Naive thymus-derived CD8-positive, alpha-beta T cell (primary cell): ENCODE results near the gene ASTN2. TPM values are rescaled to one million over a fixed set of nuclear protein-coding genes. Genes with fewer than 3 reads are reported as not detected.

Experiments
- ATAC-seq, 2 donors: fragments of 150-1000 bp; cut with Tn5 transposase in 1 of 2; sonication (Bioruptor Pico), chemical (Tn5 transposase) in 1 of 2; 1 replicate in 1 of 2; 2 replicates in 1 of 2; pipeline ENCODE4 v1.10.0; 2021; ENCODE audit warnings: mild to moderate bottlenecking in 2 of 2, moderate library complexity in 2 of 2
- POLR2A ChIA-PET: fragments of 350-600 bp; sonication (Branson Sonifier 250); formaldehyde crosslinking; loops from one replicate; lab custom pipeline; 2021; ENCODE audit warnings: antibody characterized with exemption; lab: Charles Lee
- DNase-seq, 10 donors: peaks; one replicate each; pipeline versions ENCODE4 v3.0.0 to v3.0.0-alpha.2; 2020 to 2022
- H3K27ac Mint-ChIP-seq, 10 donors: one replicate each; pipeline ENCODE4 v1.8.0; 2020 to 2022; ENCODE audit warnings: mild to moderate bottlenecking in 10 of 10, mixed read lengths in 10 of 10, moderate library complexity in 4 of 10, inconsistent platforms in 1 of 10
- H3K27me3 Mint-ChIP-seq, 5 donors: one replicate each; pipeline ENCODE4 v1.8.0; 2021 to 2022; ENCODE audit warnings: mixed read lengths in 5 of 5
- H3K36me3 Mint-ChIP-seq, 3 donors: one replicate each; pipeline ENCODE4 v1.8.0; 2020 to 2022; ENCODE audit warnings: mixed read lengths in 3 of 3, mild to moderate bottlenecking in 2 of 3, inconsistent platforms in 1 of 3
- H3K4me1 Mint-ChIP-seq, 4 donors: one replicate each; pipeline ENCODE4 v1.8.0; 2021 to 2022; ENCODE audit warnings: mixed read lengths in 4 of 4
- H3K4me3 Mint-ChIP-seq, 10 donors: one replicate each; pipeline ENCODE4 v1.8.0; 2020 to 2022; ENCODE audit warnings: mild to moderate bottlenecking in 10 of 10, mixed read lengths in 10 of 10, moderate library complexity in 6 of 10, inconsistent platforms in 1 of 10
- H3K9me3 Mint-ChIP-seq, 9 donors: one replicate each; pipeline ENCODE4 v1.8.0; 2020 to 2022; ENCODE audit warnings: mixed read lengths in 9 of 9, mild to moderate bottlenecking in 3 of 9, inconsistent platforms in 1 of 9, moderate library complexity in 1 of 9
- polyA plus RNA-seq, 3 donors: library from polyadenylated mRNA; unstranded; fragments of 300-500 nt; fragmentation: Illumina TruSeq; gene quantifications; one replicate each; pipeline ENCODE4 v1.2.3, GENCODE V29; 2021
- total RNA-seq, 8 experiments: library from RNA in 2 of 8; stranded (reverse) in 2 of 8; gene quantifications; one replicate each; pipeline ENCODE4 v1.2.3 and lab custom pipeline; 2021 to 2026

Gene ASTN2
- total and polyA plus RNA-seq, 5 experiments from 2014 or later = 1.2 to 3.8 (median 3.2) TPM

DNA sequence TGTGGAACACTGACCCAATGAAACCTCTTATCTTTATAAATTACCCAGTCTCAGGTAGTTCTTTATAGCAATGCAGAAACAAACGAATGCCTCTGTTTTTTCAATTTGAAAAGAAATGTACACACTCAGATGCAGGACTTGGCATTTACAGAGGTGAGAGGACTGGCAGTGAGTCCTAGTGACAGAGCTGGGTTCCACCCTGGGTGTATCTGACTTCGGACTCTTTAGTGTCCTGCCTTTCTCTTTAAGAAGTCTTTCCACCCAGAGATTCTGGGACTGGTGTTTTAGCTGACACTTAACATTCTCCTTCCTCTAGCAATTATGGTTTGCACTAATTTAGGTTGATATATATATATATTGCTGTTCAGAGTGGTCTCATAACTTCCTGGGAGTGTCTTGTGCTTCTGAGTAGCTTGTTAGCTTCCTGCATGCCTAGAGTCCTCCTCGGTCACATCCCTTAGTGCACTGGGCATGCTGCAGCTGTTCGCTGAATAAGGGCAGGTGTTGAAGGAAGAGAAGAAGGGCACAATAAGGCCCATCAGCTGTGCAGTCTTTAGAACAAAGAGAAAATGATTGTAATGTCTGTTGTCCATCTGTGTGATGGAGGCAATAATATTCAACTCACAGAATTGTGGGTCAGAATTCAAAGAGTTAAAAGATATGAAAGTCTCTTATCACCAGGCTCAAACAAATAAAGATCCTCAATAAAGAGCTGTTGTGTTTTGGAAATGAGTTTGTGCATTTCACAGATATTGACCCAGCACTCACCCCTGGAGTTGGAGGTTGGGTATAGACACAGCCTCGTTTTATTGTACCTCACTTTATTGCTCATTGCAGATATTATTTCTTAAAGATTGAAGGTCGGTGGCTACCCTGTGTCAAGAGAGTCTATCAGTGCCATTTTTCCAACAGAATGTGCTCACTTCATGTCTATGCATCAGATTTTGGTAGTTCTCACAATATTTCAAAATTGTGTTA is 540.6 kb downstream of the ASTN2 start:
- DNase-seq = no peak
- Mint-ChIP-seq H3K36me3 (peaks cover 0 to 17% (median 5%) of the 10 kb centered on the region in 3 donors), H3K4me3 (no peak overlapping the region), H3K4me1 (no peaks in the 10 kb centered on the region), H3K9me3 (peaks cover 7 to 36% (median 24%) of the 10 kb centered on the region in 9 donors), H3K27me3 (peaks cover 3 to 20% (median 9%) of the 10 kb centered on the region in 5 donors), H3K27ac (no peak overlapping the region)
- ATAC-seq = no peak
- POLR2A ChIA-PET = no interaction called here

DNA sequence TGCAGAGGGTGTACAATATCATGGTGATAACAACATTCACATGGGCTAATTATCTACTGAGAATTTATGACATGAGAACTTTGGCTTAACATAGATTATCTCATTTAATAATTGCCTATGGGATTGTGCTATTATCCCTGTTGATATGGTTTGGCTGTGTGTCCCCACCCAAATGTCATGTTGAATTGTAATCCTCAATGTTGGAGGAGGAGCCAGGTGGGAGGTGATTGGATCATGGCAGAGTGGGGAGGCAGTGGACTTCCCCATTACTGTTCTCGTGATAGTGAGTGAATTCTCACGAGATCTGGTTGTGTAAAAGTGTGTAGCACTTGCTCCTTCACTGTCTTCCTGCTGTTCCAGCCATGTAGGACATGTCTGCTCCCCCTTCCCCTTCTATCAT is 541.4 kb downstream of the ASTN2 start:
- DNase-seq (no peak), ATAC-seq (no peak)
- peaks cover 7 to 34% (median 21%) of the 10 kb centered on the region in 9 donors for H3K9me3 Mint-ChIP-seq
- no peaks in the 10 kb centered on the region for H3K4me1 Mint-ChIP-seq
- POLR2A ChIA-PET = no interaction called here
- H3K4me3 Mint-ChIP-seq = no peak overlapping the region
- H3K27me3 Mint-ChIP-seq = peaks cover 3 to 20% (median 9%) of the 10 kb centered on the region in 5 donors
- H3K27ac Mint-ChIP-seq = no peak overlapping the region
- peaks cover 0 to 17% (median 5%) of the 10 kb centered on the region in 3 donors for H3K36me3 Mint-ChIP-seq

DNA sequence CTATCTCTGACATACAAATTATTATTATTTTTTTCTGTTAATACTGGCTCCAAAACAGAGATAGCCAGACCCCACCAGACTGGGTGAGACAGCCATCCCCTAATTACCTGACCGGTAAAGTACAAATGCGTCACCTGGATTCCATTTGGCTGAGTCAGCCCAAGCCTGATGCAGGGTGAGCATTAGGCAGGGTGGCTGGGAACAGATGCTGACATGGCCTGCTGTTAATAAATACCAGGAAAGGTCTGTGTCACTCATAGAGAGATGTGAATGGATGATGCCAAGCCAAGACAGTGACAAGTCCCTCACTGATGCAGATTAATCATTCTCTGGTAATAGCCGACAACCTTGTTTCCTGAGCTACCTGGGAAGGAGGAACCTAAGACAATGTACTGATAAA is 544.3 kb downstream of the ASTN2 start:
- Mint-ChIP-seq H3K27me3 (peaks cover 3 to 20% (median 9%) of the 10 kb centered on the region in 5 donors), H3K27ac (no peak overlapping the region), H3K4me1 (no peaks in the 10 kb centered on the region), H3K4me3 (no peak overlapping the region), H3K36me3 (peaks cover 0 to 6% (median 0%) of the 10 kb centered on the region in 3 donors), H3K9me3 (peaks cover 0 to 12% (median 4%) of the 10 kb centered on the region in 9 donors)
- ATAC-seq (no peak), DNase-seq (no peak)
- POLR2A ChIA-PET = no interaction called here

DNA sequence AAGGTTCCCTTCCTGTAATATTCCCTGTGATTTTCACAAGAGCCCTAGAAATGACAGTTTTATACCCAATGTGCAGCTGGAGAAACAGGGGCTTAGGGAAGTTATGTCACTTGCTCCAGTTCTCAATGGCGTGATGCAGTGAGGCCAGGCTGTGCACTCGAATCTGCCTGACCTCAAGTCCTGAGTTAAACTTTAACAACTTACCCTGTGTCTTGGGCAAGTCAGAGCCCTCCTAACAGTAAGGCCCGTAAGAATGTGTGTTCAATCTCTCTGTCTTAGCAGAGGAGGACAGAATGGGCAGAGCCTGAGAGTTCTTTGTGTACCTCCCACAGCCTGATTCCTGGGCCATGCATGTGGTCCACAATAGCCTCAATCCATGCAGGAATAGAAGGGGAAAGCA is 546.7 kb downstream of the ASTN2 start:
- POLR2A ChIA-PET = no interaction called here
- peaks cover 3 to 26% (median 7%) of the 10 kb centered on the region in 5 donors for H3K27me3 Mint-ChIP-seq
- DNase-seq (no peak), ATAC-seq (no peak)
- peaks cover 0 to 2% (median 0%) of the 10 kb centered on the region in 9 donors for H3K9me3 Mint-ChIP-seq
- H3K4me3 Mint-ChIP-seq = no peak overlapping the region
- no peaks in the 10 kb centered on the region for H3K4me1 Mint-ChIP-seq
- H3K27ac Mint-ChIP-seq = no peak overlapping the region
- H3K36me3 Mint-ChIP-seq = no peaks in the 10 kb centered on the region

DNA sequence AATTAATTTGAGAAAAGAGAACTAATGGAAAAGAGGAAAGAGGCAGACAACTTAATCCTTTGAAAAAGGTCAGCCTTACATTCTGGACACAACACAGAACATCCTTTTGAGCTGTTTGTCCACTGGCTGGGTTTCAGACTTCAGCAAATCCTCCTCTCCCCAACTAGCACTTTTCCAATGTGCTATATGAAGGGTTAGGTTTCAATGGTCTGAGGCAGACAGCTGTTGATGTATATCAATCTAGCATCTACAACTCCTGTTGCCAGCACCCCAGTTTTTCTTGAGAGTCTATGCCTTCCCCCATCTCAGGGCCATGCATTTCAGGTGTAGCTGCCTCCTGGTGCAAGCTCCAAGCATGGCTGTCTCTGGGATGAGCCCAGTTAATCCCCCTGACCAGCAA is 553.5 kb downstream of the ASTN2 start:
- DNase-seq (no peak), ATAC-seq (no peak)
- Mint-ChIP-seq H3K4me3 (no peak overlapping the region), H3K27me3 (peaks cover 0 to 32% (median 6%) of the 10 kb centered on the region in 5 donors), H3K9me3 (no peaks in the 10 kb centered on the region), H3K36me3 (no peaks in the 10 kb centered on the region), H3K4me1 (no peaks in the 10 kb centered on the region), H3K27ac (no peak overlapping the region)
- POLR2A ChIA-PET = no interaction called here

DNA sequence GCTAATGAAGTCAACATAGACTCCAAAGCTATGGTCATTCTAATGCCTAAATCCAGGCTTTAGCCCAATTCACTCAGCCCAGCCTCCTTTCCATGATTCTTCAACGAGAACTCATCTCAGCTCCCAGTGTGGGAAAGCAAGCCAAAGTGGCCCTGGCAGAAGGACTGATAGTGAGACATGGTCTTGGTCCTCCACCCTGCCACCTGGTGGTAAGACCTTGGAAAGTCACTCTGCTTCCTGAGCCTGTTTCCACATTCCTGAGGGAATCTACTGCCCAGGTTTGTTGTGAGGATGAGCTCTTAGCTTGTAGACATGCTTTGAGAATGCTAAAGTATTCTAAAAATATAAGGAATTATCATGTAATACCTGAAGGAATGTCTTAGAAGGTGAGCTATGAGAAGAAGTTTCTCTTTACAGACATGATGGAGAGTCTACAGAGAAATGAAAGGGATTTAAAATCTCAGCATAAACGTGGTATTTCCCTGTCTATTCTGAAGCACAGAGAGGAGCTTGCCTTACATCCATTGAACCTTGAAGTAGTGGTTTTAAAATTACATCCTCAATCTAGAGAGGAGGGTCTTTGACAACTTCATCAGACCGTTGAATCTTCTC is 554.2 kb downstream of the ASTN2 start:
- Mint-ChIP-seq H3K27me3 (peaks cover 0 to 28% (median 6%) of the 10 kb centered on the region in 5 donors), H3K4me1 (no peaks in the 10 kb centered on the region), H3K36me3 (no peaks in the 10 kb centered on the region), H3K4me3 (no peak overlapping the region), H3K9me3 (no peaks in the 10 kb centered on the region), H3K27ac (no peak overlapping the region)
- peak in 2 of 10 donors; percentile 2 to 5 for DNase-seq
- POLR2A ChIA-PET = no interaction called here
- ATAC-seq = no peak

DNA sequence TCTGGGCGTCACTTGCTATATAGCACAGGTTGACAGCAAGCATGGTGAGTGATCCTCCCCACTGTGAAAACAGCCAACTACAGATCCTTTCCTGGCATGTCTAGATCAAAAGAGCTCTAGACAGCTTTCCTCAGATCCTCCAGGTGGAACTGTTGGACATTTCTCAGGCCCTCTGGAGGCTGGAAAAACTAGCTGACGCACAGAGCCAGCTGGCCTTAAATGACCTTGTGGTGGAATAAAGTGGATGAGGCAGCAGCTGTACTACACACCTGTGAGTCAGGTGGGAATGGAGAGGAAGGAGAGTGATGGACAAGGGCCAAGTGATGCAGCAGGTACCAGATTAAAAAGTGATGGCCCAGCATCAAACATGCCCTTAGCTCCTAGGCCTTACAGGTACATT is 555.1 kb downstream of the ASTN2 start:
- no peak for ATAC-seq
- Mint-ChIP-seq H3K27me3 (peaks cover 0 to 28% (median 6%) of the 10 kb centered on the region in 5 donors), H3K4me3 (no peak overlapping the region), H3K27ac (no peak overlapping the region), H3K4me1 (no peaks in the 10 kb centered on the region), H3K9me3 (no peaks in the 10 kb centered on the region), H3K36me3 (no peaks in the 10 kb centered on the region)
- POLR2A ChIA-PET = no interaction called here
- no peak for DNase-seq

DNA sequence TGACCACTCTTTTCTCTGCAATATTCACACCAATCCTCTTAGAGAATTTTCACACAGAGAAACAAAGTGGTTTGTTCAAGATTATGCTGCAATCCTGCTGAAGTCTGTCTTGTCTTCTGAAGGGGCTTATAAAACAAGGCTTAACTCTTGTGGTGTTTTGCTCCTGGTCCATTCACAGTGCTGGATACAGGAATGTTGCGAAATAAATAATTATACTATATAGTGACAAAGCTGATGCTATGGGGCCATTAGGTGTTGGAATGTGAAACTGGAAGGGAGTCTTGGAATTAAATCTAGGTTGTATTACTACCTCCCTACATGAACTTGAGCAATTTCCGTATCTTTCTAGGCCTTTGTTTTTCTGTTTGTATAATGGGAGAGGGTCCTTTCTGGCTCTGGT is 557.5 kb downstream of the ASTN2 start:
- DNase-seq (no peak), ATAC-seq (no peak)
- Mint-ChIP-seq H3K36me3 (no peaks in the 10 kb centered on the region), H3K27me3 (peaks cover 0 to 14% (median 4%) of the 10 kb centered on the region in 5 donors), H3K27ac (no peak overlapping the region), H3K4me3 (no peak overlapping the region), H3K9me3 (no peaks in the 10 kb centered on the region), H3K4me1 (no peaks in the 10 kb centered on the region)
- POLR2A ChIA-PET = no interaction called here

DNA sequence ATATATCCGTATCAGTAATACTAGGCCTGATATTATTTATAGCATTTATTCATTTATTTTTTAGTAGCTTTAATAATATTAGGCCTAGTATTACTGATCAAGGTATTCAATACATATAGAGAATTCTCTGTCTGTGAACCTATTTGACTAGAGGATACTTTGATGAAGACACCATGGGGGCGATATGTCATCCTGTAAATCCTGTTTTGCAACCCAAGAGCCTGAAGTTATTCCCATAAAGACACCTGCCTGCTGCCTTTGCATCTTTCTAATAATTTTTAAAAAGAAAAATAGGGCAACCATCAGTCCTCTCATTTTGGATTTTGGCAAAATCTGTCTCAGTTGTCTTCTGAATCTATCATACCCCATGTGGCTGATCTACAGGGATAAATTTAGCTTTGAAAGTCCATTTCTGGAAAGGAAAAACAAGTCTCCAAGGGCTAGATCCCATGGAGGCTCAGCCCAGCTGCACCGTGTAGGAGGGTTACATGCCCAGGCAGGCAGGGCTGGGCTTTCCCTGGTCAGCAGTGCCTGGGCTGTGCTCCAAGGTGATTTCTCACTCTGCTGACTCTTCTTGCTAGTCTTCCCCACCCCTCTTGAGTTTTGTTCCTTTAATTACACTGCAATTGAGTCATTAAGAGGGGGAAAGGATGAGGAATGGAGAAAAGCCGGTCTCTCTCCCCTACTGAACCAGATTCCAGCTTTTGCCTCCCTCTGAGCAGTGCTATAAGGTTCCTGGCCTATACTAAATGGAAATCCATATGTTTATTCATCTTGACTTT is 558.8 kb downstream of the ASTN2 start:
- POLR2A ChIA-PET = no interaction called here
- H3K9me3 Mint-ChIP-seq = no peaks in the 10 kb centered on the region
- H3K27ac Mint-ChIP-seq = no peak overlapping the region

DNA sequence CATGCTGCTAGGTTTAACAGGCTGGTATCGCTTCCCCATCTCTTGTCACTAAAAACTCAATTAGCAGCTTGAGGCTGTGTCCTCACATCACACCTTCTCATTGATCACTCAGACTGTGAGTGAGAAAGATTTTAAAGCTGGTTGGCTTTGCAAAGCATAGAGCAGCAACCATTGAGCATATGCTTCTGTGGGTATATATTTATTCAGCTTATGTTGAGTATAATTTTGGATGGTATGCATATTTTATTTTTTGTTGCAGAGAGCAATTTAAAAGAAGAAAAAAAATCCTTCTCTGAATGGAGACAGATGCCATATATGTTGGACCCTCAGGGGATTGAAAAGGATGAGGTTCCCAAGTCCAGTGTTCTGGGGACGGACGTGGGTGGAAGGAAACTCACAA is 565.1 kb downstream of the ASTN2 start:
- ATAC-seq = no peak
- no peaks in the 10 kb centered on the region for H3K36me3 Mint-ChIP-seq
- no peak overlapping the region for H3K4me3 Mint-ChIP-seq
- POLR2A ChIA-PET = no interaction called here
- peaks cover 0 to 2% (median 0%) of the 10 kb centered on the region in 9 donors for H3K9me3 Mint-ChIP-seq
- no peaks in the 10 kb centered on the region for H3K4me1 Mint-ChIP-seq
- no peak for DNase-seq
- H3K27me3 Mint-ChIP-seq = no peaks in the 10 kb centered on the region
- H3K27ac Mint-ChIP-seq = no peak overlapping the region

More for the DNA sequence above, 558.8 kb downstream of the ASTN2 start:
- no peaks in the 10 kb centered on the region for H3K36me3 Mint-ChIP-seq
- no peak overlapping the region for H3K4me3 Mint-ChIP-seq
- H3K4me1 Mint-ChIP-seq = no peaks in the 10 kb centered on the region
- H3K27me3 Mint-ChIP-seq = peaks cover 0 to 9% (median 2%) of the 10 kb centered on the region in 5 donors
- DNase-seq (no peak), ATAC-seq (no peak)

DNA sequence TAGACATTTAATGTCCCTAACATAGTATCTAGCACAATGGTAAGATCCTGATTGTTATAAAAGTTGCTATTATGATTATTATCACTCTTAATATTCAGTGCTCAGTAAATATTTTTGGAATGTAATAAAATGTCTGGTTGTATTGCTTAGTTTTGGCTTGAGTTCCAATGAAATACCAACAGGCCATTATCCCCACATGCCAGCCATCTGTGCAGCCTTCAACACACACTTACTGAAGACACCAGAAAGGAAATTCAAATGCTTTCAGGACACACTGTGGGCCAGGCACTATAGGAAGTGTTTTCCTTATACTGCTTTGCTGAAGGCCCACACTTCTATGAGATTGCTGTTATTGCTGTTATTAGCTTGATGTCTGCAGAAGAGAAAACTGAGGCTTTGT is 570.2 kb downstream of the ASTN2 start:
- Mint-ChIP-seq H3K36me3 (no peaks in the 10 kb centered on the region), H3K4me1 (no peaks in the 10 kb centered on the region), H3K4me3 (no peak overlapping the region), H3K27me3 (peaks cover 0 to 2% (median 0%) of the 10 kb centered on the region in 5 donors), H3K27ac (no peak overlapping the region), H3K9me3 (peaks cover 0 to 8% (median 0%) of the 10 kb centered on the region in 9 donors)
- POLR2A ChIA-PET = no interaction called here
- no peak for ATAC-seq
- no peak for DNase-seq

DNA sequence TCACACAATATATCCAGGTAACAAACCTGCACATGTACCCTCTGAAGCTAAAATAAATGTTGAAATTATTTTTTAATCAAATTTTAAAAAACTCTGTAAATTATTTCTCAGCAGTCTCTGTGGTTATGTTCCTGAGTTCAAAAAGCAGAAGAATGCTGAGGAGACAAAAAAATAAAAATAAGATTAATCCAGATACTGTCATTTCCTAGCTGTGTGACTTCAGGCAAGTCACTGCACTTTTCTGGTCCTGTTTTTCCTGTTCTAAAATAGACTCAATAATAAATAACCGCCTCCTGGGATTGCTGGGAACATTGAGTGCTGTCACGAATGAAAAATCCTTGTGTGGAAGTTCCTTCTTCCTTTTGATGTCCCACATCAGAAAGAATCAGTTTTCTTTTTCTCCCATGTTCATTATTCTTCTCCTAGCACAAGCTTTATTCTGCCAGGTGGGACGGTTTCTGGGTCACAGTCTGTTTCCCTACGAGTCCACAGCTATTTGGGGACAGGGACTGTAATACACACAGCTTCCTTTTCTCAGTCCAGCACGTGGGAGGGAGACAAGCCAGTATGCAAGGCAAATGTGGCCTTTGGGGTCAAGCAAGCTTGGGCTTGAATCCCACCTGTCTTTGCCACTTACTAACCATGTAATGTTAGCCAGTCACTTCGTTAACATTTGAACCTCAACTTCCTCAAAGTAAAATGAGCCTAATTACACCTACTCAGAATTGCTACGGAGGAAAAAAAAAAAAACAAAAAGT is 570.8 kb downstream of the ASTN2 start:
- Mint-ChIP-seq H3K36me3 (no peaks in the 10 kb centered on the region), H3K27me3 (peaks cover 0 to 2% (median 0%) of the 10 kb centered on the region in 5 donors), H3K4me1 (no peaks in the 10 kb centered on the region), H3K4me3 (no peak overlapping the region), H3K9me3 (peaks cover 0 to 8% (median 0%) of the 10 kb centered on the region in 9 donors), H3K27ac (no peak overlapping the region)
- ATAC-seq (no peak), DNase-seq (no peak)
- POLR2A ChIA-PET = no interaction called here
